NCI-H2081 (cell line): Measurements from ENCODE around the gene NFIB.

ENCODE experiments used
- DNase-seq, 2 experiments: peaks; one replicate each; lab custom pipeline; 2025; lab: John Stamatoyannopoulos, UW

Gene NFIB

GRCh38 chr9:14246951-14247350 is 67.0 kb downstream of the NFIB start:
- no peak for DNase-seq

- DNase-seq, result no peak
Observed at GRCh38 chr9:14245901-14246525, 67.9 kb downstream of the NFIB start.

GRCh38 chr9:14243514-14244042 is 70.4 kb downstream of the NFIB start:
- no peak for DNase-seq

GRCh38 chr9:14242150-14242805 is 71.7 kb downstream of the NFIB start:
- DNase-seq, result no peak

GRCh38 chr9:14240537-14240936 is 73.4 kb downstream of the NFIB start:
- no peak for DNase-seq

GRCh38 chr9:14238518-14238917 is 75.4 kb downstream of the NFIB start:
- DNase-seq, result no peak

GRCh38 chr9:14238079-14238478 is 75.9 kb downstream of the NFIB start:
- no peak for DNase-seq

GRCh38 chr9:14236591-14236990 is 77.3 kb downstream of the NFIB start:
- DNase-seq, result no peak

- DNase-seq, result no peak
Observed at GRCh38 chr9:14232111-14232510, 81.8 kb downstream of the NFIB start.

- no peak for DNase-seq
Observed at GRCh38 chr9:14231196-14231990, 82.5 kb downstream of the NFIB start.

GRCh38 chr9:14228602-14229001 is 85.3 kb downstream of the NFIB start:
- DNase-seq, result no peak

GRCh38 chr9:14226855-14227532 is 86.9 kb downstream of the NFIB start:
- no peak for DNase-seq

GRCh38 chr9:14223081-14223480 is 90.9 kb downstream of the NFIB start:
- DNase-seq, result no peak

GRCh38 chr9:14222149-14222835 is 91.6 kb downstream of the NFIB start:
- DNase-seq, result no peak

- DNase-seq, result no peak
Observed at GRCh38 chr9:14221558-14221957, 92.4 kb downstream of the NFIB start.

- no peak for DNase-seq
Observed at GRCh38 chr9:14221119-14221518, 92.8 kb downstream of the NFIB start.

GRCh38 chr9:14220256-14220655 is 93.7 kb downstream of the NFIB start:
- DNase-seq, result no peak

GRCh38 chr9:14219850-14220249 is 94.1 kb downstream of the NFIB start:
- DNase-seq, result no peak

- no peak for DNase-seq
Observed at GRCh38 chr9:14218253-14218652, 95.7 kb downstream of the NFIB start.

- DNase-seq, result no peak
Observed at GRCh38 chr9:14216612-14217194, 97.2 kb downstream of the NFIB start.

GRCh38 chr9:14215614-14216013 is 98.3 kb downstream of the NFIB start:
- no peak for DNase-seq
